Suprapubic skin (tissue), 4 donors: ENCODE results near the gene BRICD5. TPM values are rescaled to one million over a fixed set of nuclear protein-coding genes. Genes with fewer than 3 reads are reported as not detected.

Experiments used
- DNase-seq, 2 donors: peaks; one replicate each; pipeline ENCODE4 v3.0.0-alpha.2; 2019; ENCODE audit warnings: low spot score in 2 of 2
- H3K27ac ChIP-seq: fragments of 200-600 bp; sonication (generic); one replicate; pipeline ENCODE4 v1.5.1; 2019
- H3K27me3 ChIP-seq: fragments of 200-600 bp; sonication (generic); one replicate; pipeline ENCODE4 v1.5.1; 2019
- H3K36me3 ChIP-seq: fragments of 200-600 bp; sonication (generic); one replicate; pipeline ENCODE4 v1.5.1; 2019
- H3K4me1 ChIP-seq: fragments of 200-600 bp; sonication (generic); one replicate; pipeline ENCODE4 v1.5.1; 2019
- H3K4me3 ChIP-seq: fragments of 200-600 bp; sonication (generic); one replicate; pipeline ENCODE4 v1.5.1; 2019; ENCODE audit warnings: mild to moderate bottlenecking
- H3K9me3 ChIP-seq: fragments of 200-600 bp; sonication (generic); one replicate; pipeline ENCODE4 v1.5.1; 2019
- CTCF ChIP-seq, 2 donors: fragments of 200-600 bp in 1 of 2; fragments of 450-650 bp in 1 of 2; sonication (generic) in 1 of 2; IDR thresholded peaks; one replicate each; pipeline ENCODE4 v1.5.1; 2016 to 2019; ENCODE audit warnings: antibody characterized with exemption in 2 of 2, mild to moderate bottlenecking in 1 of 2, moderate library complexity in 1 of 2
- EP300 ChIP-seq: sonication (generic); formaldehyde crosslinking; IDR thresholded peaks from one replicate; pipeline ENCODE4 v1.6.1; 2017; ENCODE audit warnings: antibody characterized with exemption
- POLR2A ChIP-seq, 2 donors: fragments of 450-650 bp; IDR thresholded peaks; one replicate each; pipeline ENCODE4 v1.6.1; 2017; ENCODE audit warnings: antibody characterized with exemption in 2 of 2, mild to moderate bottlenecking in 2 of 2, moderate library complexity in 2 of 2
- POLR2AphosphoS5 ChIP-seq, 3 donors: sonication (generic); formaldehyde crosslinking; IDR thresholded peaks; one replicate each; pipeline ENCODE4 v1.6.1; 2017; ENCODE audit warnings: antibody characterized with exemption in 3 of 3
- WGBS: methylation state at CpG from one replicate; pipeline ENCODE4 v1.1.5; 2018; 5-methylcytosine and 5-hydroxymethylcytosine counted together
- total RNA-seq, 4 donors: library from RNA; depleted of rRNA; stranded (reverse); fragments of >200 nt; gene quantifications; one replicate each; pipeline ENCODE4 v1.1.0, GENCODE V29; 2016

BRICD5 gene
- total RNA-seq, 4 donors from 2014 or later: 2.2 to 10.0 (median 3.2) TPM

- no peak for DNase-seq
- Histone ChIP-seq H3K27me3 (peaks cover 26% of the 10 kb centered on the region), H3K36me3 (no peaks in the 10 kb centered on the region), H3K9me3 (no peaks in the 10 kb centered on the region), H3K27ac (no peak overlapping the region), H3K4me3 (no peak overlapping the region), H3K4me1 (peaks cover 37% of the 10 kb centered on the region)
- 77% methylated on average over 11 of the region's 11 CpGs for WGBS
- TF ChIP-seq POLR2AphosphoS5 (IDR thresholded peaks at IDR 0.05): no peak
- TF ChIP-seq CTCF (IDR thresholded peaks at IDR 0.05): no peak
- no peak for TF ChIP-seq POLR2A (IDR thresholded peaks at IDR 0.05)
- no peak for TF ChIP-seq EP300
These were observed 19.3 kb downstream of the BRICD5 start for GRCh38 chr16:2191446-2191706.

GRCh38 chr16:2190659-2191445, 19.8 kb downstream of the BRICD5 start:
- Histone ChIP-seq H3K9me3 (no peaks in the 10 kb centered on the region), H3K27me3 (peaks cover 22% of the 10 kb centered on the region), H3K4me3 (no peak overlapping the region), H3K36me3 (no peaks in the 10 kb centered on the region), H3K27ac (no peak overlapping the region), H3K4me1 (peaks cover 33% of the 10 kb centered on the region)
- no peak for DNase-seq
- WGBS: 69% methylated on average over 11 of the region's 25 CpGs
- TF ChIP-seq EP300: no peak
- TF ChIP-seq POLR2A (IDR thresholded peaks at IDR 0.05): no peak
- no peak for TF ChIP-seq CTCF (IDR thresholded peaks at IDR 0.05)
- no peak for TF ChIP-seq POLR2AphosphoS5 (IDR thresholded peaks at IDR 0.05)

GRCh38 chr16:2190002-2190658, 20.5 kb downstream of the BRICD5 start:
- TF ChIP-seq POLR2A (IDR thresholded peaks at IDR 0.05): no peak
- no peak for TF ChIP-seq CTCF (IDR thresholded peaks at IDR 0.05)
- TF ChIP-seq POLR2AphosphoS5 (IDR thresholded peaks at IDR 0.05): no peak
- no peak for TF ChIP-seq EP300
- 65% methylated on average over 23 of the region's 24 CpGs for WGBS
- H3K27me3 ChIP-seq: peaks cover 15% of the 10 kb centered on the region
- no peaks in the 10 kb centered on the region for H3K36me3 ChIP-seq
- H3K4me3 ChIP-seq: no peak overlapping the region
- no peak for DNase-seq
- H3K27ac ChIP-seq: no peak overlapping the region
- H3K9me3 ChIP-seq: no peaks in the 10 kb centered on the region
- H3K4me1 ChIP-seq: peaks cover 25% of the 10 kb centered on the region

- no peaks in the 10 kb centered on the region for H3K36me3 ChIP-seq
- TF ChIP-seq POLR2A (IDR thresholded peaks at IDR 0.05) (no peak), EP300 (no peak), CTCF (IDR thresholded peaks at IDR 0.05) (no peak), POLR2AphosphoS5 (IDR thresholded peaks at IDR 0.05) (no peak)
- no peak for DNase-seq
- no CpG with 5 or more reads among the region's 25 CpGs for WGBS
- peaks cover 21% of the 10 kb centered on the region for H3K4me1 ChIP-seq
- peaks cover 7% of the 10 kb centered on the region for H3K27me3 ChIP-seq
- no peaks in the 10 kb centered on the region for H3K9me3 ChIP-seq
- no peak overlapping the region for H3K4me3 ChIP-seq
- H3K27ac ChIP-seq: no peak overlapping the region
These were observed 21.3 kb downstream of the BRICD5 start for GRCh38 chr16:2189252-2189893.

GRCh38 chr16:2188395-2188794, 22.3 kb downstream of the BRICD5 start:
- TF ChIP-seq POLR2A (IDR thresholded peaks at IDR 0.05): no peak
- TF ChIP-seq EP300: no peak
- TF ChIP-seq CTCF (IDR thresholded peaks at IDR 0.05): no peak
- no peak for TF ChIP-seq POLR2AphosphoS5 (IDR thresholded peaks at IDR 0.05)
- WGBS: 100% methylated on average over 5 of the region's 8 CpGs

More at GRCh38 chr16:2188395-2188794, 22.3 kb downstream of the BRICD5 start:
- H3K4me3 ChIP-seq: no peak overlapping the region
- H3K9me3 ChIP-seq: no peaks in the 10 kb centered on the region
- H3K36me3 ChIP-seq: no peaks in the 10 kb centered on the region
- no peak for DNase-seq
- H3K27me3 ChIP-seq: peaks cover under 1% of the 10 kb centered on the region
- H3K27ac ChIP-seq: no peak overlapping the region
- H3K4me1 ChIP-seq: peaks cover 17% of the 10 kb centered on the region
